Stimulated activated CD4-positive, alpha-beta T cell treated with anti-CD3 and anti-CD28 coated beads, Interleukin-1b, Interleukin-23, amount 100 ng/mL, for 48 hours (primary cell): Measurements from ENCODE around the gene SIDT2.

ENCODE experiments used
- DNase-seq: peaks from one replicate; pipeline ENCODE4 v3.0.0-alpha.2; 2020

Gene SIDT2

GRCh38 chr11:117189941-117190544 is 11.5 kb downstream of the SIDT2 start:
- DNase-seq = no peak

DNA sequence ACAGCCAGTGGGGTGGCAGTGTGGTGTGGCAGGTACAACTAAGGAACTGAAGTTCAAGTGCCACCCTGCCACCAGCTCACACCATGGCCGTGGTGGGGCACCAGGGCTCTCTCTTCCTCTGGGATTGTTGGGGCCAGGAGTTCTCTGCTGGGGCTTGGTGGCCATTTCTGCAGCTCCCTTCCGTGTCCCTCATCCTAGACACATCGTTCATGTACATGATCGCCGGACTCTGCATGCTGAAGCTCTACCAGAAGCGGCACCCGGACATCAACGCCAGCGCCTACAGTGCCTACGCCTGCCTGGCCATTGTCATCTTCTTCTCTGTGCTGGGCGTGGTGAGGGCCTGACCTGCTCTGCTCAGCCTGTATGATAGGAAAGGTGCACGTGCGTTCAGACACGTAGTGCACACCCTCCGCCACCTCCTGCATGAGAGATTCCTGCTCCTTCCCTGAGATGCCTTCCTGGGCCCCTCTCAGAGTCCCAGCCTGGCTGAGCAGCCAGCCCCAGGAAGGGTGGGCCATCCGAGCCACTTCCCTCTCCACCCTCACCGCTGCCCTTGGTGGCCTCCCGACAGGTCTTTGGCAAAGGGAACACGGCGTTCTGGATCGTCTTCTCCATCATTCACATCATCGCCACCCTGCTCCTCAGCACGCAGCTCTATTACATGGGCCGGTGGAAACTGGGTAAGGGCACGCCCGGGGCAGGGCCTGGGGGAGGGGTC is 13.3 kb downstream of the SIDT2 start:
- no peak for DNase-seq

DNA sequence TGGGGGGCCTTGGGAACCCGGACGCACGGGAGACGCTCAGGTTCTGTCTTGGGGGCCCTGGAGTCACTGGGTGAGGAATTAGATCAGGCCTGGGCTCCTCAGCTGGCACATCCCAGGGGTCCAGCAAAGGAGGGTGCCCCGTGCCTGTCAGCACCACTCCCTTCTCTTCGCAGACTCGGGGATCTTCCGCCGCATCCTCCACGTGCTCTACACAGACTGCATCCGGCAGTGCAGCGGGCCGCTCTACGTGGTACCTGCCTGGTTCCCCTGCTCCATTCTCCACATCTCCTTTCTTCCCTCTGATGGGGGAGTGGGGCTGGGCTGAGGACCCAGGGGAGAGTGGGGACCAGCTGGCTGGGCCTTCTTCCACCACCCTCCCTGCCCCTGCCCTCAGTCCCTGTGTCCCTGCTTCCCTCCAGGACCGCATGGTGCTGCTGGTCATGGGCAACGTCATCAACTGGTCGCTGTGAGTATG is 13.9 kb downstream of the SIDT2 start:
- DNase-seq = no peak

- no peak for DNase-seq
Observed at GRCh38 chr11:117193130-117194020, 14.8 kb downstream of the SIDT2 start.

GRCh38 chr11:117194267-117194666 is 15.7 kb downstream of the SIDT2 start:
- no peak for DNase-seq

DNA sequence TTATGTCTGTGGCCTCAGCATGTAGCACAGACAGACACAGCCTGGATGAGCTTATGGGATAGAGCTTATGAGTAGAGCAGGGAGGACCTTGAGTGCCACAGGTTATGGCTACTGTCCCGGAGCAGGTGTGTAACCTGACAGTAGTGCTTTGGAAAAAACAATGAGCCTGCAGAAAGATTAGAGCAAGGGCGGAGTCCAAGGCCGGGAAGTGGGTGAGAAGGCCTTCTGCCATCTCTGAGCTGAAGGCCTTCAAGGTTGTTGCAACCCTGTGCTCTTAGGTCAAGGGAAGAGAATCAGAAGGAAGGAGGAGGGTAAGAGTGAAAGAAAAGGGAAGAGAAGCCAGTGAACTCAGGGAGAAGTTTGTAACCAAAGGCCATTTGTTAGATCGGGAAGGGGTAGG is 16.7 kb downstream of the SIDT2 start:
- no peak for DNase-seq

GRCh38 chr11:117195761-117196160 is 17.2 kb downstream of the SIDT2 start:
- DNase-seq = no peak

- no peak for DNase-seq
Observed at GRCh38 chr11:117197006-117197405, 18.5 kb downstream of the SIDT2 start.

DNA sequence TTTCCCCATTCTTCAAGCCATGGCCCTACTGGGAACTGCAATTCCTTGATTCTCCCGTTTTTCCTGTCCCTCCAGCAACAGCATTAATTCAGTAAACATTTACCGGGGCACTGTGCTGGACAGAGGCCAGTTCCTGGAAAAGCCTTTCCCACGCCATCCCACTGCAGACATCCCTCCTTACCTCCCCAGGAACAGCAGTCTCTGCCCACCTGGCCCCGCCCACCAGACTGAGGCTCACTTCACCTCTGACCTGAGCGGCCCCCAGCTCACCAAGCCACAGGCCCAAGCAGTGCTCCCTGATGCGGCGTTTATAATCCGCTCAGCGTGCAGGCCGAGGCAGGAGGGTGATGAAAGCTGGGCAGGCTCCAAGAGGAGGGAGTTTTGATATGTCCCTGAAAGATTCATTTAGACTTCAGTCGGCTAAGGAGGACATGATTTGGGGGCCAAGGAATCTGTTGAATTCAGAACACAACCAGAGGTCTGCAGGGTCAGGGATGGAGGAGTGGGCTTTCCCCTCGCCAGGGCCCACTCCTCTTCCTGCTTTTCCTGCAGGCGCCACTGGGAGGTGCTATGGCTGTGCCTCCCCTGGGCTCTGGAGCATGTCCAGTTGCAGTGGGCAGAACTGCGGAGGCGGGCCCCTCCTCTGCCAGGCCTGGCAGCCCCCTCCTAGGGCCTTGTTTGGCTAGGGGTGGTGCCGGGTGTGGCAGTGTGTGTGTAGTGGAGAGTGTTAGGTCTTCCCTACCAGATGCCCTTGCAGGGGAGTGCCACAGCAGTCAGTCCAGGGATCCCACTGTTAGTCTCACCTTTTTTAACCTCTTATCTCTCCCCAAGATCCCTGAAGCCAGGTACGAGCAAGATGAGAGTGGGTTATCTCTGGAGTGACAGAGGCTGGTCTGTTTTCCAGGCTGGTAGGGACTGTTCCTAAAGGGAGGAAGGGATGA is 19.2 kb downstream of the SIDT2 start:
- DNase-seq = no peak

DNA sequence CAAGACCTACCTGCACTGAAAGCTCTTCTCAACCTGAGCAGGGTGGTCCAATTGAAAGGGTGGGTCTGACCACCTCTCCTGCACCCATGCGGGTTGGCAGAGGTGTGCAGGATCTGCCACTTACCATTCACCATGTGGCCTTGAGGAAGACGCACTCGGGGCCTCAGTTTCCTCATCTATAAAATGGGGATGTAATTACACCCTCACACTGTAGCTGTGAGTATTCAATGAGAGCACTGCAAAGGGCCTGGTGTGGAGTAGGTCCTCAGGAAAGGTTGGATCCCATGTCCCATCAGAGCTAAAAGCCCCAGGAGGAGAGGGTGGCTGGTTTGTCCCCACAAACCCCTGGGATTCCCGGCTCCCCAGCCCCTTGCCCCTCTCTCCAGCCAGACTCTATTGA is 20.1 kb downstream of the SIDT2 start:
- DNase-seq = no peak

DNA sequence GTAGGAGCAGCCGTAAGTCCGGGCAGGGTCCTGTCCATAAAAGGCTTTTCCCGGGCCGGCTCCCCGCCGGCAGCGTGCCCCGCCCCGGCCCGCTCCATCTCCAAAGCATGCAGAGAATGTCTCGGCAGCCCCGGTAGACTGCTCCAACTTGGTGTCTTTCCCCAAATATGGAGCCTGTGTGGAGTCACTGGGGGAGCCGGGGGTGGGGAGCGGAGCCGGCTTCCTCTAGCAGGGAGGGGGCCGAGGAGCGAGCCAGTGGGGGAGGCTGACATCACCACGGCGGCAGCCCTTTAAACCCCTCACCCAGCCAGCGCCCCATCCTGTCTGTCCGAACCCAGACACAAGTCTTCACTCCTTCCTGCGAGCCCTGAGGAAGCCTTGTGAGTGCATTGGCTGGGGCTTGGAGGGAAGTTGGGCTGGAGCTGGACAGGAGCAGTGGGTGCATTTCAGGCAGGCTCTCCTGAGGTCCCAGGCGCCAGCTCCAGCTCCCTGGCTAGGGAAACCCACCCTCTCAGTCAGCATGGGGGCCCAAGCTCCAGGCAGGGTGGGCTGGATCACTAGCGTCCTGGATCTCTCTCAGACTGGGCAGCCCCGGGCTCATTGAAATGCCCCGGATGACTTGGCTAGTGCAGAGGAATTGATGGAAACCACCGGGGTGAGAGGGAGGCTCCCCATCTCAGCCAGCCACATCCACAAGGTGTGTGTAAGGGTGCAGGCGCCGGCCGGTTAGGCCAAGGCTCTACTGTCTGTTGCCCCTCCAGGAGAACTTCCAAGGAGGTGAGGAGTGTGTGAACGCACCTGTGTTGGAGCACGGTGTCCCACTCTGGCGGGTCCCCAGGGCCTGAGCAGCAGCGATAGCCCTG is 20.7 kb downstream of the SIDT2 start, which contains the start of gene TAGLN:
Gene TAGLN (plus strand): TSS at position 318 of the 863 bp plus-strand sequence. CDS start 3,644 bp downstream, outside the sequence.
- DNase-seq = no peak

DNA sequence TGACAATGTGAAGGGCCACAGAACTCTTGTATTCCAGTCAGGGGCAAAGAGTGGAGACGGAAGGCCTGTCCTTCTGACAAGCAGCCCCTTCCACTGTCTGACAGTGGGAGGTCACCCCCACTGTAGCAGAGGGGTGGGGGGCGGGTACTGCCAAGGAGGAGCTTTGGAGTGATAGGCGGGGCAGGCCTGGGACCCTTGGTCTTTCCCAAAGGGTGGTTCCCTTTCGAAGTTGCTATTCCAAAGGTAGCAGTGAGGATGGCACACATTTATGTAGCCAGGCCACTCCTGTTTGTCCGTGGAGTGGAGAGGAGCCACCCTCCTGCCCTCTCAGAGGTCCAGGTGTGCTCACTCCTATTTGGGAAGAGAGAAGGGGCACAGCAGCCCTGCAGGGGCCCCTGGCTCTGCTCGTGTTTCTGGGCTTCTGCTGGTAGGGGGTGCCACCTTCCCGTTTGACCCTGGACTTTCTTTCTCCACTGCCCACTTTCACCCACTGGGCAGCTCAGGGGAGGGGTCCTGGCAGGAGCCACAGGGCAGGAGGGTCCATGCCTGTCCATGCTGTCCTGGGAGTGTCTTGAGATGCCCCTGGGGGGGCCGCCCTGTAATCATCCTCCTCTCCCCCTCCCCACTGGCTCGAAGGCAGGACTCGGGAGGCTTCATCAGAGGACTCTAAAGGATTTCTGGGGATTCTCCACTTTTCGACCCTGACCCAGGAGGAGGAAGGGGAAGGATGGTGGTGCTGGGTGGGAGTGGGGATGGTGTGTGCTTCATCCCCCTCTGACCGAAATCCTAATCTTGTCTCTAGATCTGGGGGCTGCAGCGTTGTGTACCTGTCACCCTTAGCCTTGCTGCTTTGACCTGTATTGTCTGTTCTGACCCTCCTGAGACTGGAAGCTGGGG is 21.6 kb downstream of the SIDT2 start:
- DNase-seq = no peak

- DNase-seq = no peak
Observed at GRCh38 chr11:117200813-117201657, 22.5 kb downstream of the SIDT2 start.

- DNase-seq = no peak
Observed at GRCh38 chr11:117201658-117202305, 23.2 kb downstream of the SIDT2 start.

DNA sequence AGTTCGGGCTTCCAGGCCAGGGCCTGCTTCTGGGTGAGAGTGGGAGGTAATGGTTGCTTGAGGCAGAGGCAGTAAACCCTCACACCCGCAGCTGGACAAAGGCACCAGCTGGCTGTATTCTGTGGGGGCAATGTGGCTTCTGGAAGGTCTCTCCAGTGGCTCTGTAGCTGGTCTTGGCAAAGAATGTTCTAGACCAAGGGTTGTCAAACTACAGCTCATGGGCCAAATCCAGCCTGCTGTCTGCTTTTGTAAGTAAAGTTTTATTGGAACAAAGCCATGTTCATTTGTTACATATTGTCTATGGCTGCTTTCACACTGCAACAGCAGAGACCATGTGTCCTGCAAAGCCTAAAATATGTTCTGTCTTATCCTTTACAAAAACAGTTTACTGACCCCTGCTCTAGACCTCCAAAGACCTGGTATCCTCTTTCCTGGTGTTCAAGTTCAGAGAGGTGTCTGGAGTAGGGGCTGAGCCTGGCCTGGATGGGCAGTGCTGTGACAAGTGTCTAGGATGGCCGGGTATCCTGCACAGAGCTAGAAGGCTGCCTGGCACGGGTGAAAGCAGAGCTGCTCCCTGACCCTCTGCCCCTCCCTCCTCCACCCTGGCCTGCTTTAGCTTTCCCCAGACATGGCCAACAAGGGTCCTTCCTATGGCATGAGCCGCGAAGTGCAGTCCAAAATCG is 24.0 kb downstream of the SIDT2 start:
- DNase-seq = no peak

- DNase-seq = no peak
Observed at GRCh38 chr11:117203069-117203407, 24.5 kb downstream of the SIDT2 start.

DNA sequence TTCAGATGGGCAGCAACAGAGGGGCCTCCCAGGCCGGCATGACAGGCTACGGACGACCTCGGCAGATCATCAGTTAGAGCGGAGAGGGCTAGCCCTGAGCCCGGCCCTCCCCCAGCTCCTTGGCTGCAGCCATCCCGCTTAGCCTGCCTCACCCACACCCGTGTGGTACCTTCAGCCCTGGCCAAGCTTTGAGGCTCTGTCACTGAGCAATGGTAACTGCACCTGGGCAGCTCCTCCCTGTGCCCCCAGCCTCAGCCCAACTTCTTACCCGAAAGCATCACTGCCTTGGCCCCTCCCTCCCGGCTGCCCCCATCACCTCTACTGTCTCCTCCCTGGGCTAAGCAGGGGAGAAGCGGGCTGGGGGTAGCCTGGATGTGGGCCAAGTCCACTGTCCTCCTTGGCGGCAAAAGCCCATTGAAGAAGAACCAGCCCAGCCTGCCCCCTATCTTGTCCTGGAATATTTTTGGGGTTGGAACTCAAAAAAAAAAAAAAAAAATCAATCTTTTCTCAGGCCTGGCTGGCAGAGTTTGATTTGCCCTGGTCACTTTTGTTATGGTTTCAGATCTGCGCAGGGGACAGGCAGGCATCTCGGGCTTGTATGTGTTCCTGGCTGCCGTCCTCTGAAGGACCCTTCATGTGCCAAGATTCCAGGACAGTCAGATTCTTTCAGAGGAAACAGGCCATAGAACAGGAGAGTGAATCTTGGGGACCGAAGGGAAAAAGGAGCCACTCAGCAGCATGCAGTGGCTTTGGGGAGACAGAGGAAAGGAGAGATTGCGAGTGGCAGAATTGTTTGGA is 25.9 kb downstream of the SIDT2 start:
- no peak for DNase-seq
